ENCODE measurements around the gene POLL. TPM values are rescaled to one million over a fixed set of nuclear protein-coding genes. Genes with fewer than 3 reads are reported as not detected.
A peak's percentile ranks its signal among the peaks of the same experiment; 100 is the strongest.

Gene POLL
- total RNA-seq, 1 experiment from 2014 or later, result 46.2 TPM

- ChIA-PET POLR2A (interaction anchor here (0.6 kb wide), 1 partner anchor 53 kb away, joined by 3 read pairs; no protein-coding TSS in a partner anchor), CTCF (interaction anchor here (0.6 to 4.6 kb wide), 71 partner anchors 10 to 529 kb away, joined by 3 to 80 read pairs (median 5); partner anchors contain the start of genes DPCD, NPM3 and POLL)
- no peak overlapping the region for H3K27ac Mint-ChIP-seq
- H3K9me3 Mint-ChIP-seq, result no peaks in the 10 kb centered on the region
- H3K27me3 Mint-ChIP-seq (ENCODE audit: low read depth), result peaks cover 78% of the 10 kb centered on the region
- H3K36me3 Mint-ChIP-seq, result no peaks in the 10 kb centered on the region
- H3K4me1 Mint-ChIP-seq, result peaks cover 36% of the 10 kb centered on the region
- H3K4me3 Mint-ChIP-seq, result peak overlapping the region; percentile 79
- DNase-seq (ENCODE audit: low spot score), result peak; percentile 82
- peak; percentile 55 for ATAC-seq
- TF ChIP-seq ZNF532 (CRISPR knock-in tag; IDR thresholded peaks at IDR 0.05; ENCODE audit: borderline replicate concordance) (no peak), JAZF1 (CRISPR knock-in tag; IDR thresholded peaks at IDR 0.05) (no peak), FOXP4 (CRISPR knock-in tag; IDR thresholded peaks at IDR 0.05) (peak; percentile 53; the same call in 1 of the 2 replicates), HMGXB4 (CRISPR knock-in tag; IDR thresholded peaks at IDR 0.05) (0 out of 2 replicates have a peak, but pooled peaks have one; percentile 25), ZNF263 (CRISPR knock-in tag; IDR thresholded peaks at IDR 0.05; ENCODE audit: low read depth) (no peak), TEAD4 (CRISPR knock-in tag; IDR thresholded peaks at IDR 0.05) (no peak), SMAD4 (CRISPR knock-in tag; IDR thresholded peaks at IDR 0.05) (no peak), AR (CRISPR knock-in tag; IDR thresholded peaks at IDR 0.05) (no peak), MYBL2 (CRISPR knock-in tag; IDR thresholded peaks at IDR 0.05) (no peak), CREB1 (CRISPR knock-in tag; IDR thresholded peaks at IDR 0.05) (0 out of 2 replicates have a peak, but pooled peaks have one; percentile 42), GRHL2 (CRISPR knock-in tag; IDR thresholded peaks at IDR 0.05; ENCODE audit: insufficient replicate concordance, severe bottlenecking) (no peak), ZBTB43 (CRISPR knock-in tag; IDR thresholded peaks at IDR 0.05) (no peak), ATF3 (CRISPR knock-in tag; conservative IDR thresholded peaks at IDR 0.05) (no peak), SP1 (CRISPR knock-in tag; conservative IDR thresholded peaks at IDR 0.05) (no peak; the same call in 1 of the 2 replicates), NFYB (CRISPR knock-in tag; conservative IDR thresholded peaks at IDR 0.05; ENCODE audit: low read depth) (no peak), NR3C1 (CRISPR knock-in tag; conservative IDR thresholded peaks at IDR 0.05; ENCODE audit: low read depth) (0 out of 2 replicates have a peak, but pooled peaks have one; percentile 13), NR2C2 (CRISPR knock-in tag; IDR thresholded peaks at IDR 0.05) (no peak), TP53 (CRISPR knock-in tag; IDR thresholded peaks at IDR 0.05) (no peak), MXD4 (CRISPR knock-in tag; IDR thresholded peaks at IDR 0.05; ENCODE audit: borderline replicate concordance) (no peak), HMGA2 (CRISPR knock-in tag; IDR thresholded peaks at IDR 0.05) (no peak), GABPB1 (CRISPR knock-in tag; IDR thresholded peaks at IDR 0.05) (no peak), E2F5 (CRISPR knock-in tag; IDR thresholded peaks at IDR 0.05) (peak; percentile 42; the same call in 1 of the 2 replicates)
Measured at GRCh38 chr10:101569622-101570427, 18.2 kb downstream of the POLL start.

Data from WTC11 (cell line).